SK-N-SH treated with all-trans-retinoic acid at 6 μM for 48 hours (cell line): ENCODE measurements around the gene RBMS3.

Experiments used
- BACH2 ChIP-seq: fragments of 250-450 bp; sonication (Bioruptor Pico); IDR thresholded peaks from 2 replicates; pipeline ENCODE4 v1.9.0; 2021; ENCODE audit warnings: mild to moderate bottlenecking, borderline replicate concordance
- CREB5 ChIP-seq: fragments of 250-450 bp; sonication (Bioruptor Pico); IDR thresholded peaks from 2 replicates; pipeline ENCODE4 v1.5.1; 2020; ENCODE audit warnings: low read depth, mild to moderate bottlenecking, moderate library complexity
- GLIS3 ChIP-seq: fragments of 250-450 bp; sonication (Bioruptor Pico); IDR thresholded peaks from 2 replicates; pipeline ENCODE4 v1.5.0; 2020; ENCODE audit warnings: mild to moderate bottlenecking, moderate library complexity
- SNAI2 ChIP-seq: fragments of 250-450 bp; sonication (Bioruptor Pico); IDR thresholded peaks from 2 replicates; pipeline ENCODE4 v1.5.0; 2020; ENCODE audit warnings: mild to moderate bottlenecking, moderate library complexity
- TCF4 ChIP-seq: fragments of 250-450 bp; sonication (Bioruptor Pico); IDR thresholded peaks from 2 replicates; pipeline ENCODE4 v1.8.0; 2021; ENCODE audit warnings: mild to moderate bottlenecking, moderate library complexity, borderline replicate concordance
- ZFP30 ChIP-seq: fragments of 450-650 bp; formaldehyde crosslinking; IDR thresholded peaks from 2 replicates; pipeline ENCODE4 v1.5.0; 2022; ENCODE audit warnings: mild to moderate bottlenecking, moderate library complexity
- ZNF8 ChIP-seq: fragments of 450-650 bp; formaldehyde crosslinking; IDR thresholded peaks from 2 replicates; pipeline ENCODE4 v1.5.0; 2020; ENCODE audit warnings: mild to moderate bottlenecking, moderate library complexity

GRCh38 chr3:29261119-29261518, 19.8 kb upstream of the RBMS3 start:
- no peak for TF ChIP-seq CREB5
- no peak for TF ChIP-seq ZNF8 (CRISPR knock-in tag)
- TF ChIP-seq TCF4 = no peak
- no peak for TF ChIP-seq BACH2 (CRISPR knock-in tag)
- no peak for TF ChIP-seq GLIS3 (CRISPR knock-in tag)
- no peak for TF ChIP-seq SNAI2 (CRISPR knock-in tag)
- TF ChIP-seq ZFP30 = no peak
